Anterior cingulate cortex (tissue), 58 donors: ENCODE measurements around the gene SERTAD2.

Experiments
- DNase-seq, 58 donors: peaks; one replicate each; lab custom pipeline; 2025; lab: John Stamatoyannopoulos, UW

The SERTAD2 gene

DNA sequence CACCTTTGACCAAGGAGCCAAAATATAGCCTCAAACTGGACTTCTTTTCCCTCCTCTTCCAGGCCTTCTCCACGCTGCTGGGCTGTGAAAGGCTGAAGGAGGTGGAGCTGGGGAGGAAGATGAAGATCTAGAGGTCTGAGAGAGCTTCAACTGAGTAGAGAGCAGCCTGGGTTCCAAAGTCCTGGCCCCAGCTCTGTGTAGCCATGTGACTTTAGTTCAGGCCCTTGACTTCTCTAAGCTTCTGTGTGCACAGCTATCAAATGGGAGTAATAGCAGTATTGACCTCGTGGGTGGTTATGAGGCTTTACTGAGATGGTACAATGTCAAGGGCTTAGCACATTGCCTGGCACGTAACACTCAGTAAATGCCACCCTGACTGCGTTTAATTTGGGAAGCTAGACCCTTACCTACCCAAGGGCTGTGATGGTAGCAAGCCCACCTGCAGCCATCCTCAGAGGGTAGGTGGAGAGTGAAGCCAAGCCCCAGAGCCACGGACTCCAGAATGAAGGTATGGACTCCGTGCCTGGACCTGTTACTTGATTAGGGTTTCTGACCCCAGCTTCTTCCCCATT, 38.4 kb downstream of the SERTAD2 start:
- no peak for DNase-seq

DNA sequence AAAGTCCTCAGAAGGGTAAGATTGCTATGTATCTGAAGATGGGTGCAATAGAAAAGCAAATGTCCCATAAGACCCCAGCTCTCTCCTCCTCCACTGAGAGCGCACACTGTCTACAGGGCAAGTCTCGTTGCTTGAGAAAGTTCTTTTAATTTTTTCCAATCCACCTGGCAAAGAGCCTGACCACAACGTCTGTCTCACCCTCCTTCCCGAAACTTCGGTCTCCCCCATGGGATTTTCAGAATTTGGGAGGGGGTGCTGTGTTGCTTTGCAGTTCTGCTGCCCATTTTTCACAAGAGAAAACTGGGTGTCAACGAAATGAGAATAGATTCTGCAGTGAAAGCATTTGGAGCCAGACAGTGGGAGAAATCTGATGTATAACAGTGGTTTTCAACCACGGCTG, 40.4 kb downstream of the SERTAD2 start:
- no peak for DNase-seq

DNA sequence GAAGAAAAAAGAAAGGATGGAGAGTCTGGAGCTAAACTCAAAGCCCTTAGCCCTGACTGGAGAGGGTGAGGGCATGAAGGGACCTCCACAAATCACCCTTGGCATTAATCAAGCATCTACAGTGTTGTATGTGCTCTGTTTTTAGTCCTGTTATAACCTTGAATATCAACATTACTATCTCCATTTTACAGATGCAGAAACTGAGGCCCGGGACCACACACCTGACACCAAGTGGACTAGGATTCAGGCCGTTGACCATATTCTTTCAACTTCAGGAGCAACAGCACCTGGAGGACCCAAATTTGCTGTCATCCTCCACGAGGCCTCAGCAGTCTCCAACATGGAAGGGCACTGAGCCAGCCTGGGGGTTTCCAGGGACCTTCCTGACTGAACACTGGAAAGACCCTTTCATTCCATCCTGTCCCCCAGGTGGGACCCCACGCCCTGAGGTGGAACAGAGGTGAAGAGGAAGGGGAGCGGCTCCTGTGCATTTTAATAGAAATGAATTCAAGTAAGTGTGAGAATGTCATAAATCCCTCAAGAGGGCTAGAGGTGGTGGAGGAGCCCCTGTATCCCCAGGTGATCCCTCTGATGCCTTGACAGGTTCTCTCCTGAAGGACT, 41.0 kb downstream of the SERTAD2 start:
- DNase-seq: no peak

GRCh38 chr2:64610316-64610855, 43.3 kb downstream of the SERTAD2 start:
- no peak for DNase-seq

- DNase-seq: no peak
Observed at GRCh38 chr2:64609942-64610281, 43.8 kb downstream of the SERTAD2 start.

DNA sequence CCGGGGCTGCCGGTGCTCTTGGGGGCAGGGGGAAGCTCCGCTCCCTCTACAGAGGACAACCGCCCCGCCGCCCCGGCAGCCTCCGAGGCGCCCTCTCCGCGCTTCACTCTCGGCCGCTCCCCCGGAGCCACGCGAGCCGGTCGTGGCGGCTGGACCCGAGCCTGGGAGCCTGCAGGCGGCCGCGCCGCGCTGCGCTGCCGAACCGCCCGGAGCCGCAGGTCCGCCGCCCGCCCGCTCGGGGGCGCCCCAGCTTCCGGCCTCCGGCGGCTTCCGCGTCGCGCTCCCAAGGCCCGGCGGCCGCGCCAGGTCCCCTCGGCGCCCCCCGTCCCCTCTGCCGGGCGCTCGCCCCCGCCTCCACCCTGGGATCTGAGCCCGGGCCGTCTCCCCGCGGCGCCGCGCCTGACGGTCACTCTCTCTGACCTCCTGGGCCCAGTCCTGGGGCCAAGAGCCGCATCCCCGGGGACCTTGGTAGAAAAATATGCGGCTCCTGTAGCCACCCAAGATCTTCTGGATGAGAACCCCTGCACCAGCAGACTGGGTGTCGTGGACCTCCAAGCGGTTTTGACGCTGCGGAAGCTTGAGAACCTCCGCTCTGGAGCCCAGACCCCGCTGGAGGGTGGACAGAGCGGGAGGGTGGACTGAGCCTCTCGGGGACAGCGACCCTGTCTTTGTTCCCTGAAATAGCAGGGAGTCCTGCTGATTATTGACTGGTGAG, 44.3 kb downstream of the SERTAD2 start:
- DNase-seq: peak in 22 of 58 donors; percentile 15 to 61 (median 34)

GRCh38 chr2:64608867-64609226, 44.9 kb downstream of the SERTAD2 start:
- peak in 2 of 58 donors; percentile 17 to 25 for DNase-seq

DNA sequence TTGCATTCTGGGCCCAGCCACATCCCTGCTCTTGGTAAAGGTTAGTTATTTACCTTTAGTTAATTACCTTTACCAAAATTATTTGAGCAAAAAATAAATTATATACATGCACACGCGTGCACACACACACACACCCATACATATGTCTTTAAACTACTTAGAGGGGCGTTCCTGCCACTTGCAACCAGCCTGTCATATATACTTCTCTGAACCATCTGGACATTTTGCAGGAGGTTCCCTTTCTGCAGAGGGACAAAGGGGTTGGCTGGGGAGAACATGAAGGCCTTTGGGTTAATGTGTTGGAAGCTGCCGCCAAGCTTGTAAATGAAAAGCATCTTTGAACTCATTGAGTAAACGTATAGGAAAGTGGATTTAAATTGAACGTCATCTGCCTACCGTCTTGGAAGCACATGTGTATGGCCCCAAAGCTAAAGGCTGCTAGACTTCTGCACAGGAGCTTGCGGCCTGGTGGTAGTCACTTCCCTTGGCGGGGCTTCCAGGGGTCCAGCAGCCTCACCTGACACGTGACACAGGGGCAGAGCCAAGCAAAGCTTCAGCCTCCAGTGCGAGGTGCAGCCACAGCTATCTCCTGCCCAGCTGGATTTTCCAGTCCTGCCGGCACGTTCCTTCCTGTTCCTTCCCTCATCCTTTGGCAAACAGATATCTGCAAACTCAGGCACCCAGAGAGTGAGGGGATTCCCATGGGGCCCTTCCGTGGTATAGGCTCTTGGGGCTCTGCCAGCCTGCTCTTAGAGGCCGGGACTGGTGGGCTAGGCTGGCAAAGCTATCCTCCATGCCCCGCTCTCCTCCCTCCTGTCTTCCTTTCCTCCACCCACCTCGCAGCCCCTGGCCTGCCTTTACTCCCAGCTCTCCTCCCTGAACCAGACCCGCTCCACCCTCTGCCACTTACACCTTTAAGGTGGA, 46.1 kb downstream of the SERTAD2 start:
- no peak for DNase-seq

GRCh38 chr2:64606479-64607363, 47.0 kb downstream of the SERTAD2 start:
- peak in 39 of 58 donors; percentile 9 to 68 (median 30) for DNase-seq

- no peak for DNase-seq
Observed at GRCh38 chr2:64605991-64606478, 47.7 kb downstream of the SERTAD2 start.

DNA sequence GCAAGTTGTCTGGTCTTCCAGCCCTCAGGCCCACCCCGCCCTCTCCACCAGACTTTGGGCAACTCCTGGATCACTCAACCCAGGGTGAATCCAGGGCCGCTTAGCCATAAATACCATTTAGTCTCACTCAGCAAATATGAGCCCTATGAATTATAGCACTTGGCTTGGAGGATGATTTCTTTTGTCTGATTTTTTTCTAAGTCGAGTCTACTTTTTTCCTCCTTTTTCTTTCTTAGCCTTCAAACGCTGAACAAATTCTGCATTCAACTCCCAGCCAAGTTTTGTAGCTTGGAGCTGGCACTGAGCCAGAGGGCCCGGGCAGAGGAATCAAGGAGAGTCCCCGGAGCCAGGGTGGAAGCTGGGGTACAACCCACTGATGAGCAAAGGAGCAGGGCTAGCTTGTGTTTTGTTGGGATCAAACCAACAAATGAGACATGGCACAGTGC, 48.7 kb downstream of the SERTAD2 start:
- DNase-seq: peak in 7 of 58 donors; percentile 5 to 47 (median 12)

DNA sequence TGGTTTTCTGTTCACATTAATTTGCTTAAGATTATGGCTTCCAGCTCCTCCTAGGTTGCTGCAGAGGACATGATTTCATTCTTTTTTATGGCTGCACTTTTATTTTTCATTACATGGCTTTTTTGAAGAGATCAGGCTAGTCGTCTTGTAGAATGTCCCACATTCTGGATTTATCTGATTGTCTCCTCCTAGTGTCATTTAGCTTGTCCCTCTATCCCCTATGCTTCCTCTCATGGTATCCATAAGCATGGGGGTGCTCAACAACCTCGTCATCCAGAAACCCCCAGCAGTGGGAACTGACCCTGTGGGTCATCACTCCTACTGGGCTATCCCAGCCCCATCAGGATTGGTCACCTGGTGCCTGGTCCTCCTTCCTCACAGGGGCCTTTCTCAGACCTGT, 49.6 kb downstream of the SERTAD2 start:
- DNase-seq: no peak

DNA sequence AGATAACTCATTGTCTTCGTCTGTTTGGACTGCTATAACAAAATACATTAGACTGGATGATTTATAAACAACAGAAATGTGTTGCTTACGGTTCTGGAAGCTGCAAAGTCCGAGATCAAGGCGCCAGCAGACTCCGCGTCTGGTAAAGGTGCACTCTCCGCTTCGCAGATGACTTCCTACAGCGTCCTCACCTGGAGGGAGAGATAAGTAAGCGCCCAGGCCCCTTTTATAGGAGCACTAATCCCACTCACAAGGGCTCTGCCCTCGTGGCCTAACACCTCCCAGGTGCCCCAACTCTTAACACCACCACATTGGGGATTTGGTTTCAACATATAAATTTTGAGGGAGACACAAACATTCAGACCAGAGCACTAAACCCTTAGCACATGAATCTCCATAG, 51.3 kb downstream of the SERTAD2 start:
- DNase-seq: no peak

- no peak for DNase-seq
Observed at GRCh38 chr2:64601785-64602391, 51.8 kb downstream of the SERTAD2 start.

DNA sequence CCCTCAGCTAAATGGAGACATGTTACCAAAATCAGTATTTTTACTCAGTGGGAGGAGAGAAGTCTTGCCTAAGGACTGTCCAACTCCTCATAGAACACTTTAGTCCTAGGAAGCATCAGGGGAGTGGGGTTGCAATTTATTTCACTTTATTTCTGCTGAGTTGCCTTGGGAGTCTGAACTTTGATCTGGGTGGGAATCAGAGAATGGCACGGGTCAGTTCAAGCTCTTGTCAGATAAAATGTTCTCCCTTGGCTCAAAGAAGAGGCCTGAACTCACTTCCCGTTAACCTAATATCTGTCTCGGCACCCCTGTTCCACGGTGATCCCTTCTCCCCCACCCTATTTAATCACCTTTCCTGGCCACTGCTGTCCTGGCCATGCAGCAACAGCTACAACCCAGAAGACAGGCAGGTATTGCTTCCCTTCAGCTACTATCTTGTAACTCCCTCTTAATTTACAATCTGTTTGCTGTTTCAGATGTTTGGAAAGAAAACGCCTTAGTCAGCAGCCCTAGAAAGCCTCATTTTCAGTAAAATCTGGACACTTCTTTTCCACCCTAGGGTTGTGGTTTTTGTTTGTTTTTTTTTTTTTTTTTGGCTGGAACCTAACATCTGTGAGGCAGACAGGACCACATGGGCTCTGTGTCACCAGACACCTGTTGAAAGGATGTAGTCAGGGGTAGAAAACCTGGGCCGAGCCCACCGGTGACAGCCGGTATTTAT, 52.5 kb downstream of the SERTAD2 start:
- DNase-seq: no peak

- DNase-seq: no peak
Observed at GRCh38 chr2:64599469-64599868, 54.2 kb downstream of the SERTAD2 start.

GRCh38 chr2:64598226-64598625, 55.5 kb downstream of the SERTAD2 start:
- DNase-seq: no peak
